Aorta (tissue), 5 donors: ENCODE results near the gene AP1M1. TPM values are rescaled to one million over a fixed set of nuclear protein-coding genes. Genes with fewer than 3 reads are reported as not detected.

Source experiments
- ATAC-seq: fragments of 200-7000 bp; cut with Tn5 transposase; one replicate; pipeline ENCODE4 v1.9.1; 2022; ENCODE audit warnings: moderate library complexity; ENCODE audit not compliant: low FRiP score
- DNase-seq, 2 donors: peaks; one replicate each; pipeline ENCODE4 v3.0.0-alpha.2; 2020
- H3K27ac ChIP-seq, 2 donors: one replicate each; pipeline ENCODE4 v1.5.1; 2013; ENCODE audit warnings: low read length in 2 of 2, mild to moderate bottlenecking in 2 of 2, moderate library complexity in 2 of 2, control low read depth in 1 of 2, inconsistent platforms in 1 of 2, low read depth in 1 of 2
- H3K27me3 ChIP-seq, 2 donors: one replicate each; pipeline ENCODE4 v1.6.1; 2013; ENCODE audit warnings: control low read depth in 1 of 2, low read length in 1 of 2, mild to moderate bottlenecking in 1 of 2, moderate library complexity in 1 of 2; ENCODE audit not compliant: insufficient read depth in 2 of 2, control insufficient read depth in 1 of 2
- H3K36me3 ChIP-seq, 2 donors: one replicate each; pipeline ENCODE4 v1.6.1; 2013; ENCODE audit warnings: control low read depth in 1 of 2, low read length in 1 of 2, mild to moderate bottlenecking in 1 of 2; ENCODE audit not compliant: insufficient read depth in 2 of 2, control insufficient read depth in 1 of 2
- H3K4me1 ChIP-seq, 2 donors: one replicate each; pipeline ENCODE4 v1.6.1; 2013; ENCODE audit warnings: low read length in 2 of 2, control low read depth in 1 of 2, mild to moderate bottlenecking in 1 of 2, moderate library complexity in 1 of 2; ENCODE audit not compliant: insufficient read depth in 2 of 2, control insufficient read depth in 1 of 2
- H3K4me3 ChIP-seq, 2 donors: one replicate each; pipeline ENCODE4 v1.5.1; 2013; ENCODE audit warnings: low read length in 2 of 2, control low read depth in 1 of 2, mild to moderate bottlenecking in 1 of 2
- H3K9me3 ChIP-seq: one replicate; pipeline ENCODE4 v1.6.1; 2013; ENCODE audit warnings: mild to moderate bottlenecking, low read length; ENCODE audit not compliant: control insufficient read depth
- WGBS, 2 donors: extraction: QIAGEN DNeasy Blood & Tissue Kit; methylation state at CpG; one replicate each; pipeline ENCODE4 v1.1.7; 2013; 5-methylcytosine and 5-hydroxymethylcytosine counted together
- intact Hi-C, 2 donors: fragments of 100-400 bp; cut with DNase I; formaldehyde crosslinking; loops; one replicate each; pipeline versions ENCODE4 v1.14.2 to v1.15.0; 2022
- polyA plus RNA-seq, 2 donors: library from polyadenylated mRNA; stranded (reverse); fragments of 200-250 nt; gene quantifications; one replicate each; pipeline ENCODE4 v1.2.3, GENCODE V29; 2013
- total RNA-seq, 2 donors: library from RNA; stranded (reverse); fragmentation: NEBNext Ultra II Directional; extraction: Animal tissue kit (Norgen Biotek cat#: 25700); gene quantifications; one replicate each; pipeline ENCODE4 v1.2.1, GENCODE V29; 2021
- donor health status: healthy with polysubstance abuse.
- donor health status: Bipolar disorder and iron deficiency.
- donor health status: DM: no; HTN: no; CAD: no.
- donor health status: DM: no; HTN: no; CAD: no.
- donor health status: DM: yes; HTN: yes; CAD: no.

AP1M1 gene
- total and polyA plus RNA-seq, 4 donors = 25.2 to 74.7 (median 68.5) TPM

DNA sequence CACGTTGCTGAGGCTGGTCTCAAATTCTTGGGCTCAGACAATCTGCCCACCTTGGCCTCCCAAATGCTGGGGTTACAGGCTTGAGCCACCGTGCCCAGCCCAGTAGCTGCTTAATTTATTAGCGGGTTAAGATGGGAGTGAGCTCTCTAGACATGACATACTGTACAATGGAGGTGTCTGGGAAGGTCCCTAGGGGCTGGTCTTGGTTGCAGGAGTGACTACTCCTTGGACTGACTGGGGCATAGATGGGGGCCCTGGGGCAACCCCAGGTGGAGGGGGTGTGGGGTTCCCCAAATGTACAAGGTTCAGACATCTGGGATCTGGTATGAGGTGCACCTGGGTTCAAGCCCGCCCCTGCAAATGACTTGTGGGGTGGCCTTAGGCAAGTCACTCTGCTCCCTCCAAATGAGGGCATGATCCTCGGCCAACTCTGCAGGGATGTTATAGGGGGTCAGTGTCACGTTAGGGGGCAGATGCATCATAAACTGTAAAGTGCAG lies 37.2 kb upstream of the AP1M1 start:
- intact Hi-C loops = loop anchor here in 1 of 2 donors (5.0 kb wide), 1 partner anchor 568 kb away; no protein-coding TSS in a partner anchor
- no peaks in the 10 kb centered on the region for H3K27me3 ChIP-seq
- ATAC-seq (no peak), DNase-seq (no peak)
- 72 to 75% methylated on average over 6 of the region's 6 CpGs for WGBS, 2 donors
- no peaks in the 10 kb centered on the region for H3K4me1 ChIP-seq
- H3K27ac ChIP-seq = no peak overlapping the region
- no peaks in the 10 kb centered on the region for H3K36me3 ChIP-seq
- no peaks in the 10 kb centered on the region for H3K9me3 ChIP-seq
- no peak overlapping the region for H3K4me3 ChIP-seq

GRCh38 chr19:16160943-16161560 lies 36.7 kb upstream of the AP1M1 start:
- Histone ChIP-seq H3K36me3 (no peaks in the 10 kb centered on the region), H3K4me3 (no peak overlapping the region), H3K9me3 (no peaks in the 10 kb centered on the region), H3K4me1 (no peaks in the 10 kb centered on the region), H3K27ac (no peak overlapping the region), H3K27me3 (no peaks in the 10 kb centered on the region)
- 75 to 77% methylated on average over 14 of the region's 14 CpGs for WGBS, 2 donors
- DNase-seq = no peak
- no peak for ATAC-seq
- intact Hi-C loops = loop anchor here in 1 of 2 donors (5.0 kb wide), 1 partner anchor 569 kb away; no protein-coding TSS in a partner anchor

- DNase-seq = no peak
- Histone ChIP-seq H3K4me3 (no peak overlapping the region), H3K4me1 (no peaks in the 10 kb centered on the region), H3K27me3 (no peaks in the 10 kb centered on the region), H3K9me3 (no peaks in the 10 kb centered on the region), H3K36me3 (no peaks in the 10 kb centered on the region), H3K27ac (no peak overlapping the region)
- no peak for ATAC-seq
- intact Hi-C loops = loop anchor here in 1 of 2 donors (5.0 kb wide), 1 partner anchor 570 kb away; no protein-coding TSS in a partner anchor
- WGBS, 2 donors = 85 to 91% methylated on average over 3 of the region's 3 CpGs
Measured at GRCh38 chr19:16161840-16162239, 35.9 kb upstream of the AP1M1 start.

DNA sequence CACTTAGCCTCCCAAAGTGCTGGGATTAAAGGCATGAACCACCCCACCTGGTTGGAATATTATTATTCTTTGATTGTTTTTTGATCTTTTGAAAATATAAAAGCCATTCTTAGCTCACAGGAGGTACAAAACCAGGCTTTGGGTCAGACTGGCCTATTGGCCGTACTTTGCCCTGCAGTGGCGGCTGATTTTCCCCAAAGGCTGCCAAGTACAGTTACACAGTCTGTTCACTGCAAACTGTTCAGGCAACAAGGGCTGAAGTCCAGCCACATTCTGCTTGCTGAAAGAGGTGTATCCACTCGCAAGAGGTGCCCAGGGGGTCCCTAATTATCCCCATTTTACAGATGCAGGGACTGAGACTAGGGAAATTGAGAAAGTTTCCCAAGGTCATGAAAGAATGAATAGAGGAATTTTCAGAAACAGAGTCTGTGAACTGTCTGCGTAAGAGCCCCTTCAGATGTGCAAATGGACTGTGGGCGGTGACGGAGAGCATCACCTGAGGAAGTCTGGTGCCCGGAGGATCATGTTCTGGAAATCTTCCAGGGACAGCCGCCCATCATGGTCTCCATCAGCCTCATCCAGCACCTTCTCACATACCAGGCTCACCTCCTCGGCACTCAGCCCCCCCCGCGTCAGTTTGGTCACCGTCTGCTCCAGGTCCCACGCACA lies 33.4 kb upstream of the AP1M1 start:
- 79 to 80% methylated on average over 13 of the region's 13 CpGs for WGBS, 2 donors
- no peak for DNase-seq
- H3K9me3 ChIP-seq = no peaks in the 10 kb centered on the region

DNA sequence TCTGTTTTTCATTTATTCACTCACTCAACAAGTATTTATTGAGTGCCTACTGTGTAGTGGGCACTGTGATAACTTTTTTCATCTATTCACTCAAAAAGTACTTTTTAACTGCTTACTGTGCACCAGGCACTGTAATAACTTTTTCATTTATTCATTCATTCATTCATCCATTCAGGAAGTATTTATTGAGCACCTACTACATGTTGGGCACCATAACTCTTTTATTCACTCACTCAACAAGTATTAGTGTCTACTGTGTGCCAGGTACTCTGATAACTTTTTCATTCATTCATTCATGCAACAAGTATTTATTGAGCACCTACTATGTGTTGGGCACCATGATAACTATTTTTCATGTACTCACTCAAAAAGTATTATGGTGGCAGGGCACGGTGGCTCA lies 31.3 kb upstream of the AP1M1 start:
- no peaks in the 10 kb centered on the region for H3K36me3 ChIP-seq

More for the DNA sequence above, 33.4 kb upstream of the AP1M1 start:
- no peak overlapping the region for H3K27ac ChIP-seq
- ATAC-seq = no peak
- H3K27me3 ChIP-seq = no peaks in the 10 kb centered on the region
- H3K36me3 ChIP-seq = no peaks in the 10 kb centered on the region
- intact Hi-C loops = loop anchor here in 1 of 2 donors (5.0 kb wide), 1 partner anchor 572 kb away; no protein-coding TSS in a partner anchor
- no peaks in the 10 kb centered on the region for H3K4me1 ChIP-seq
- no peak overlapping the region for H3K4me3 ChIP-seq

GRCh38 chr19:16167055-16167454 lies 30.7 kb upstream of the AP1M1 start:
- no peak overlapping the region for H3K4me3 ChIP-seq
- DNase-seq (no peak), ATAC-seq (no peak)
- no peak overlapping the region for H3K27ac ChIP-seq
- H3K4me1 ChIP-seq = no peaks in the 10 kb centered on the region
- H3K27me3 ChIP-seq = no peaks in the 10 kb centered on the region
- H3K9me3 ChIP-seq = no peaks in the 10 kb centered on the region
- WGBS, 2 donors = 79 to 83% methylated on average over 5 of the region's 5 CpGs
- intact Hi-C loops = no loop called here
- no peaks in the 10 kb centered on the region for H3K36me3 ChIP-seq

More for the DNA sequence above, 31.3 kb upstream of the AP1M1 start:
- Histone ChIP-seq H3K4me1 (no peaks in the 10 kb centered on the region), H3K27me3 (no peaks in the 10 kb centered on the region), H3K9me3 (no peaks in the 10 kb centered on the region), H3K27ac (no peak overlapping the region), H3K4me3 (no peak overlapping the region)
- DNase-seq (no peak), ATAC-seq (no peak)
- 89 to 97% methylated on average over 1 of the region's 1 CpG for WGBS, 2 donors
- intact Hi-C loops = no loop called here

DNA sequence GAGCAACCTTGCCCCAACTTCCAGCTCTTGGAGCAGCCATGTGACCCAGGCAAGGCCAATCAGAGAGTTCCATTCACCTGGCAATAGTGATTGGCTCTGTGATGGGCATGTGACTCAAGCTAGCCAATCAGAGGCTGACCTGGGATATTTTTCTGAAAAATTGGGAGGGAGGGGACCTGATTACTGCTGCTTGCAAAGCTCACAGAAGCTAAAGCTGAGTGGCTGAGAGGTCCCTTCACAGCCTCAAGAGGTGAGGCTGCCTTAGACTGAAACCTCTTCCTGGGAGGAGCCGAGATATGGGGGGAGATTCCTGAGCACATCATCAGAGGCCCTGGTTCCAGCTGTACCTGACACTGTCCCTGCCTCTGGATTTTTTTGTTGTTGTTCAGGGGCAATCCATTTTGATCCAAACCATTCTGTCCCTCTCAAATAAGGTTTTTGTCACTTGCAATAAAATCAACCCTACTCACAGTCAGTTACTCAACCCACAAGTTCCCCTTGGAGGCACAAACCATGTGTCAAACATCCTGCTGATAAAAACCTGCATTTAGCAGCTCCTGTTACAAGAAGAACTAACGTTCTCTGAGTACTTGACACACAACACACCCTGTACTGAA lies 29.1 kb upstream of the AP1M1 start:
- no peak overlapping the region for H3K4me3 ChIP-seq
- intact Hi-C loops = no loop called here
- H3K4me1 ChIP-seq = no peaks in the 10 kb centered on the region
- no peaks in the 10 kb centered on the region for H3K9me3 ChIP-seq
- no peak overlapping the region for H3K27ac ChIP-seq
- DNase-seq = no peak
- ATAC-seq = no peak
- WGBS, 2 donors = 50 to 56% methylated on average over 2 of the region's 2 CpGs
- no peaks in the 10 kb centered on the region for H3K27me3 ChIP-seq
- no peaks in the 10 kb centered on the region for H3K36me3 ChIP-seq

GRCh38 chr19:16170134-16170533 lies 27.6 kb upstream of the AP1M1 start:
- no peak for DNase-seq
- Histone ChIP-seq H3K4me1 (no peaks in the 10 kb centered on the region), H3K27me3 (no peaks in the 10 kb centered on the region), H3K27ac (no peak overlapping the region), H3K36me3 (no peaks in the 10 kb centered on the region), H3K9me3 (no peaks in the 10 kb centered on the region), H3K4me3 (no peak overlapping the region)
- intact Hi-C loops = no loop called here
- ATAC-seq = no peak
- WGBS, 2 donors = 69 to 85% methylated on average over 1 of the region's 1 CpG
